Activated CD8-positive, alpha-beta memory T cell treated with anti-CD3 and anti-CD28 coated beads, Interleukin-2, amount 50 U/mL, for 48 hours (primary cell): ENCODE results near the gene RPS6KA1.
"Not testable (repeated sequence)": the region's sequence is repeated elsewhere in the genome, so short reads cannot be mapped to it uniquely, and the experiment has no call there.

Experiments
- DNase-seq: peaks from one replicate; pipeline ENCODE4 v3.0.0-alpha.2; 2020

The RPS6KA1 gene

GRCh38 chr1:26529655-26530409 lies at the start of gene RPS6KA1:
RPS6KA1 (plus strand) TSS chr1:26529761; CDS start chr1:26529921, 160 bp downstream.
- peak; percentile 82 for DNase-seq

GRCh38 chr1:26482921-26483320 lies 46.6 kb upstream of the RPS6KA1 start:
- no peak for DNase-seq

GRCh38 chr1:26483980-26484379 lies 45.6 kb upstream of the RPS6KA1 start:
- DNase-seq = no peak

- no peak for DNase-seq
Measured at GRCh38 chr1:26490155-26490554, 39.4 kb upstream of the RPS6KA1 start.

- no peak for DNase-seq
Measured at GRCh38 chr1:26493267-26493666, 36.3 kb upstream of the RPS6KA1 start.

- no peak for DNase-seq
Measured at GRCh38 chr1:26493938-26494337, 35.6 kb upstream of the RPS6KA1 start.

- DNase-seq = no peak
Measured at GRCh38 chr1:26496861-26497260, 32.7 kb upstream of the RPS6KA1 start.

- DNase-seq = no peak
Measured at GRCh38 chr1:26498894-26499293, 30.7 kb upstream of the RPS6KA1 start.

- peak; percentile 99 for DNase-seq
Measured at GRCh38 chr1:26500488-26501175, 28.9 kb upstream of the RPS6KA1 start.

GRCh38 chr1:26510711-26511110 lies 18.9 kb upstream of the RPS6KA1 start:
- not testable (repeated sequence) for DNase-seq

- DNase-seq = not testable (repeated sequence)
Measured at GRCh38 chr1:26515836-26516235, 13.7 kb upstream of the RPS6KA1 start.

GRCh38 chr1:26516987-26517765 lies 12.4 kb upstream of the RPS6KA1 start:
- no peak for DNase-seq

GRCh38 chr1:26517766-26518049 lies 11.9 kb upstream of the RPS6KA1 start:
- no peak for DNase-seq

- no peak for DNase-seq
Measured at GRCh38 chr1:26518355-26518754, 11.2 kb upstream of the RPS6KA1 start.

GRCh38 chr1:26520339-26520738 lies 9.2 kb upstream of the RPS6KA1 start:
- DNase-seq = no peak

- no peak for DNase-seq
Measured at GRCh38 chr1:26521669-26522030, 7.9 kb upstream of the RPS6KA1 start.

- no peak for DNase-seq
Measured at GRCh38 chr1:26522073-26522472, 7.5 kb upstream of the RPS6KA1 start.

GRCh38 chr1:26524181-26524580 lies 5.4 kb upstream of the RPS6KA1 start:
- no peak for DNase-seq

- DNase-seq = no peak
Measured at GRCh38 chr1:26526287-26526686, 3.3 kb upstream of the RPS6KA1 start.

- no peak for DNase-seq
Measured at GRCh38 chr1:26529405-26529654, 231 bp upstream of the RPS6KA1 start.

GRCh38 chr1:26530410-26530894 lies 891 bp downstream of the RPS6KA1 start:
- no peak for DNase-seq

- no peak for DNase-seq
Measured at GRCh38 chr1:26530895-26531598, 1.5 kb downstream of the RPS6KA1 start.

- no peak for DNase-seq
Measured at GRCh38 chr1:26531651-26532131, 2.1 kb downstream of the RPS6KA1 start.
